GM21360 (cell line): ENCODE measurements around the gene PTEN.

ENCODE experiments used
- ATAC-seq: cut with Tn5 transposase; IDR thresholded peaks from one replicate; pipeline ENCODE4 v1.9.1; 2021; ENCODE audit warnings: mild to moderate bottlenecking, moderate library complexity; ENCODE audit not compliant: unreplicated experiment

PTEN gene

DNA sequence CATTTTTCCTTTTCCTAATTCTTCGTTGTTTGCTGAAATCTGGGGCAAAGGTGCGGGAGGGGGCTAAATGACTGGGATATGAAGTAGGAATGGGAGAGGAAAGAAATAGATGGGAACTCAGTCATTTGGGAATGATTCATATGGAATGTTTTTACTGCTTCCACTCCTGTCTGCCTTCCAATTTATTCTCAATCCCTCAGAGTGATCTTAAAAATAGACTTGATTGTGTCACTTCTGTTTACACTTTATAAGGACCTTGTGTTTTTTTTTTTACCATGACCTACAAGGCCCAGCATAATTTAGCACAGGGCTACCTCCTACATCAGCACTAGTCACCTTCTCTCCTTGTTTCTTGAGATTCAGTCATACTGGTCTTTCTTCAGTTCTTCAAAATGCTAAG is 97.9 kb downstream of the PTEN start:
- ATAC-seq = no peak

DNA sequence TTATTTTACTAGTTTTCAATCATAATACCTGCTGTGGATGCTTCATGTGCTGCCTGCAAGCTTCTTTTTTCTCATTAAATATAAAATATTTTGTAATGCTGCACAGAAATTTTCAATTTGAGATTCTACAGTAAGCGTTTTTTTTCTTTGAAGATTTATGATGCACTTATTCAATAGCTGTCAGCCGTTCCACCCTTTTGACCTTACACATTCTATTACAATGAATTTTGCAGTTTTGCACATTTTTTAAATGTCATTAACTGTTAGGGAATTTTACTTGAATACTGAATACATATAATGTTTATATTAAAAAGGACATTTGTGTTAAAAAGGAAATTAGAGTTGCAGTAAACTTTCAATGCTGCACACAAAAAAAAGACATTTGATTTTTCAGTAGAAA is 103.0 kb downstream of the PTEN start:
- ATAC-seq = no peak

DNA sequence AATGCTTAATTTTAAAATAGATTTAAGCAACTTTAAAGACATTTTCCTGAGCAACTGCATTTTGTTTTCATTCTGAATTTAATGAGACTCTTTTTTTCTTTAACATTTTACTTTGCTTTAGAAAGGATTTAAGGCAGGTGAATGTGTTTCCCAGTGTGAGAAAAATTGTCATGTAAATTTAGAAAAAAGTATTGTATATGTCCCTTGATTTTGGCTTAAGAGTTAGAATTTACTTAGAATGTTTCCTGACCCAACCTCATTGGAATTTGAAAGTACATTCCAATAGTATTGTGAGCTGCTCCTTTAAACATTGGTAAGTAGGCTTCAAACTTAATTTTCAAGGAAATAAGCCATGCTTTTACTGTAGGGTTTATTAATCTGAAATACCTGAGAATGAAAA is 110.2 kb downstream of the PTEN start:
- ATAC-seq = no peak

DNA sequence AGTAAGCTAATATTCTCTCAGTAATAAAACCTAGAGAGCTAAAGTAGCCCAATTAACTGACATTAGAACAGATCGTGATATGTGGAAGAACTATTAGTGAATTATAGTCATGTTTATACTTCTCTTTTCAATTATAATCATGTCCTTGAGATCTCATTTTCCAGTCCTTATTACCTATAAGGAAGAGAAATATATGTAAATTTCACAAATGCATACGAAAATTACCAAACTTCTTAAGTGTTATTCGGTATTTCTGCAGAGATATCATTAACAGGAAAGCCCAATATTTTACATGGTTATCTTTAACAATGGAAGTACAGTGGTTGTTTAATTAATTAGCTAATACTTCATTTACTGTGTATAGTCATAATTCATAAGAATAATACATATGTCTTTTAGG is 110.7 kb downstream of the PTEN start:
- ATAC-seq = no peak

DNA sequence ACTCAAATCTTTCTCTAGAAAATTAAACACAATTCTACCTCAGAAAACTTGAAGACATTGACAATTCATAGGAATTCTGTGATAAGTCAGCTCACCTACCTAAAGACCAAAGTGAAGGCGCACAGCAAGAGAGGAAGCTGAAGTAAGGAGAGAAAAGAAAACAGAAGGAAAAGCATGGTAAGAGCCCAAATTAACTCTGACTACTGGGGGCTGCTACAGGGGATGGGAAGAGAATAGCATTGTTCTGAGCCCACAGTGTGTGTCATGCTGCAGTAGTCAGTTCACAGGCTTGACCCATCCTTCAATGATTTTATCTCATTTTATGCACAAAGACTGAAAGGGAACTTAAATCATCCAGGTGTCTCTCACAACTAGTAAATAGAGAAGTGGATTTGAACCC is 111.3 kb downstream of the PTEN start:
- no peak for ATAC-seq

DNA sequence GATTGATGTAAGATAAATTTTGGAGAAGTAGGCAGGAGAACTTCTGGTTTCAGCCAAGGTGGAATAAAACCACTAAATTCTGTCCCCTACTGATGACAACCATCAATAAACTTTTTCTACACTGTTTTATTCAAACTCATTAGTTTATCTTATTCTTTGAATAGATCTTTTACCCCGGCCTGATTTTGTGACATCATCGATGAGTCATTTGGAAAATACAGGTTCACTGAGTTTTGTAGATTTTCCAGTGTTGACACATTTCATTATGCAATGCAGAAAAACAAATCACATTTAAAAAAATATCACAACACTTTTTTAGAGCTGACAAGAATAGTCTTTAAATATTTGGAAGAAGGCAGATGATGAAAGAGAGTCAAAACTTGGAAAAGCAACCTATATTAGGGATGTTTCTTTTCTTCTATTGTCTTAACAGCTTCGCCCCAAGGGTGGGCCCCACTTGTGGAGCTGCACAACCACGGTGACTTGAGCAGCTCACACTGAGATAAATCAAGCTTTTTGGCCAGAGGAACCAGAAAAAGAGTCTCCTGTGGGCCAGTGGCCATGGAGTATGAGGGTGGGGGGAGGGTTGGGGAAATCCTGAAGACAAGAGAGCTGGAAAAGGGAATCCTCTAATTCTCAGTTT is 112.8 kb downstream of the PTEN start:
- ATAC-seq = no peak

DNA sequence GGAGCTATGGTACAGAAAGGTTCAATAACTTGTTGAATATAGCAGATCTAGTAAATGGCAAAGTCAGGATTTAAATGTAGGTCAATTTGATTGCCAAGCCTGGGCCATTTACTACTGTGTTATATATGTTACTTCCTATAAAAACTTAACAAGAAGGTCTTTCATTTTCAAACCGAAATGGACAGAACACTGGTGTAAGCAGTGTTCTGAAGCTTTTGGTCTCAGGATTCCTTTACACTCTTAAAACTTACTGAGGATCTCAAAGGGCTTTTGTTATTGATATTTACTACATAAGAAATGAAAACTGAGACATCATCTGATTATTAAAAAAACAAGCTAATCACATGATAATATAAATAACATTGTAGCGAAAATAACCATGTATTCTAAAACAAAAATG is 114.7 kb downstream of the PTEN start:
- ATAC-seq = no peak

DNA sequence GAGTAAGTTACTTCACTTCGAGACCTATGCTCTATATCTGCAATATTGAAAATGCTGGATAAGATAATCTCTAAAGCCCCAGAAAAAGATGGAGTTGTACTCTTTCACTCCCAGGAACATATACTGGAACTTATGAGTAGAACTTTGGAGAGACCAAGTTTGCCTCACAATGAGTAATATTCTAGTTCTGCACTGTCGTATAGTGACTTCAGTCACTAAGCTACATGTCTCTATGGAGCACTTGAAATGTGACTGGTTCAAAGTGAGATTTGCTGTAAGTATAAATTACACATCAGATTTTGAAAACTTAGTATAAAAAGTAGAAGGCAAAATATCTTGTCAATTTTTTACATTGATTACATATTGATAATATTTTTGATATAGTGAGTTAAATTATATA is 116.4 kb downstream of the PTEN start:
- no peak for ATAC-seq

DNA sequence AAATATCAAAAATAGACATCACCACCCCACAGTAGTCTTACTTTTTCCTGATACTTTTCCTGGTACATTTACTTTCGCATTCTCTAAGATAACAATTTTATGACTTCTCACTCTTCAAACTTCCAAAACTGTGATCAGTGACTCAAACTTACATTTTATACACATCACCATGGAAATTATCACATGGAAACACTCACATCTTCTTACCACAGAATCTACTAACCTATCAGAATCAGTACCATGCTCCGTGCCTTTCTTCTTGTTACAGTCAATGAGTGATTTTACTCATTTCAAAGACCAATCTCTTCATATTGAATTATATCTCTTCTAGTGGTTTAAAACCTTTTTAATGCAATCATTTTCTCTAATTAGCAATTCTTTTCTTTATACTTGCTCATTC is 120.3 kb downstream of the PTEN start:
- no peak for ATAC-seq

DNA sequence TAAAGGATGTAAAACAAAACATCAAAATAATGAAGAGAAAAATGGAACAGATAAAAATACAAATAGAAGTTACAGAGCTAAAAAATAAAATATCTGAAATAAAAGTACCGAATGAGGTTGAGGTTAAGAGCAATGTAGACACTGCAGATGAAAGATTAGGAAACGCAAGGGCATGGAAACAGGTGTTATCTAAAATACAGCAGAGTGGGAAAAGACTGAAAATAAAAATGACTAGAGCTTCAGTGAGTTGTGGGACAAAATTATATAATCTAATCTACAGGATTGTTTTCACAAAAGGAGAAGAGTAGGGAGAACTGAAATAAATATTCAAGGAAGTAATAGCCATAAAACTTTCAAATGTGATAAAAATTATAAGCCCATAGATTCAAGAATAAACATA is 123.8 kb downstream of the PTEN start:
- ATAC-seq = no peak

DNA sequence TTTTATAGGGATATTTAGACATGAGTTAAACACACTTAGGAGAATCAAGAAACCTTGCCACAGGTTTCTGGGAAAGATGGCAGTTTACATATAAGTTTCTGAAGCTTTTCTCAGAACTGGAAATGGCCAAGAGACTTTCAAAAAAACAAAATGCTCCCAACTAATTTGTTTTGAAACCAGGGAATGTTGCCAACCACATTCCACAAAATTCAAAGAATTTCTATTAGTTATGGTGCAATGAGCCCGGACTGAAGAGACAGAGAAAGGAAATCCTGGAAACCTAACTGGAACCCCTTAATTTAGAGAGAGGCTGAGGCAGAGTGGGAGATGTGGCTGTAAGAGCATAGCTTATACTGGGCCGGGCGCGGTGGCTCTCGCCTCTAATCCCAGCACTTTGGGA is 128.5 kb downstream of the PTEN start:
- ATAC-seq = no peak

DNA sequence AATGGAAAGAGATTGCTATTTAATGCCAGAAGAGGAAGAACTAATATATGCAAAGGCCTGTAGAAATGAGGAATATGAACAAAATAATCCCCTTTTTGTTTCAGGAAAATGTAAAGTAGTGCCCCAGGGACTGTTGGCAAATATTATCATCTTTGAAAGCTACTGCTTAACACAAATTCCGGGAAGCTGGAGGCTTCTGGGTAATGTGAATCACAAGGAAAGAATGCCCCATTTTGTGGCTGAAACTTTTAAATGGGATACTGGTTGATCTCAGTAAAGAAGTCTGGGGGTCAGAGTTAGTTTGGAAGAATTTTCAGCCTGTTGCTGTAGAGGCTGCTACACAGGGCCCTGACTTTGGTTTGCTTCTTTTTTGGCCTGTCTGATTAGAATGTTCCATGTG is 141.0 kb downstream of the PTEN start:
- ATAC-seq = no peak

DNA sequence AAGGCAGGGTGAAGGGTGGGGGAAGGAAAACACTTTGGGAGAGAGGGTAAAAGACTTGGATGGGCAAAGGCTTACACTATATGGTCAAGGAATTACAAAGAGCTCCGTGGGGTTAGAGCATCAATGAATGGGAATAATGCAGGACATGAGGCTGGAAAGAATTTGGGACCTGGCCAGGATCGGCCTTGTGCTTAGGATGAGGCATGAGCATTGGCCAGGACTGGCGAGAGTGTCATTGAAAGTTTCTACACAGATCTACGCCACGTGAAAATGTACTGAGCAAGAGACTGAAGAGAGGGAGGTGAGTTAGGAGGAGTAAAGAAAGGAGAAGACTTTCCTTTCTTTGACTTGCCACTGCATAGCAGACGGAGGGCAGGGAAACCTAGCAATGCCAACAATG is 142.8 kb downstream of the PTEN start:
- no peak for ATAC-seq

DNA sequence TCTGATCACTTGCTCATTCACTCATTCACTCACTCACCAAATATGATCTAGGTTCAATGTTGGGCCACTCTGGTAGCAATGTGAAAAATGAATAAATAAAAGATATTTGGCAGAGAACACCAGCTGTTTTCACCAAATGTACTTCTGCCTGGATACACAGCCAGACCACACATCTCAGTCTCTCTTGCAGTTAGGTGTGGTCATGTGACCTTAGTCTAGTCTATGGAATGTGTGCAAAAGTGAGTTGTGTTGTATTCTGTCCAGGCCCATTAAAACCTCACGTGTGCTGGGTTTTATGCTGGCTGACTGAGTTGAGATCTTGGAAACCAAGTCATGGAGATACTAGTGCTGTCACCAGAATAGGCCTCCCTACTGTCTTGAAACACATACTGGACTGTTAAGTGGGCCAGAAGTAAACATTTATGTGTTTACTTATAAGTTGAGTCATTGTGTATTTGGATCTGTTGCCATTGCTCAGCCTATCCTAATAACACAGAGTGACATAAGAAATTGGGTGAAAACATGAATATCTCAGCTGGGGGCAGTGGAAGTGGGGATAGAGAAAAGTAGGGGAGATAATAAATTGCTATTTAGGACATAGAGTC is 145.5 kb downstream of the PTEN start:
- no peak for ATAC-seq

DNA sequence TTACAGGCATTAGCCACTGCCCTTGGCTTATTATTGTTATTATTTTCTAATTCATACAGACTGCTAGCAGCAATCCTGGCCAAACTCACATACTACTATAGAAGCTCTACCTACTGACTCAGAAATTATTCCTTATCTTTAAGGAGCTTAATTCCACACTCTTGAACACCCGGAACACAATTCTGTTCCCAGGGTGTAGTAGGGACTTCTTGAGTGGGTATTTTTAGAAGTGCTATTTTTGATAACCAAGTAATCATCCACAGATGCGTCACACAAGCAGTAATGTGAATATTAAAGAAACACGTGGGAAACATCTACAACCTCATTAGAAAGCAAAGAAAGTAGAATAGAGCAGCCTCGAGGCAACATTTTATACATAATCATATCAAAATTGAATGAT is 149.2 kb downstream of the PTEN start:
- ATAC-seq = no peak

DNA sequence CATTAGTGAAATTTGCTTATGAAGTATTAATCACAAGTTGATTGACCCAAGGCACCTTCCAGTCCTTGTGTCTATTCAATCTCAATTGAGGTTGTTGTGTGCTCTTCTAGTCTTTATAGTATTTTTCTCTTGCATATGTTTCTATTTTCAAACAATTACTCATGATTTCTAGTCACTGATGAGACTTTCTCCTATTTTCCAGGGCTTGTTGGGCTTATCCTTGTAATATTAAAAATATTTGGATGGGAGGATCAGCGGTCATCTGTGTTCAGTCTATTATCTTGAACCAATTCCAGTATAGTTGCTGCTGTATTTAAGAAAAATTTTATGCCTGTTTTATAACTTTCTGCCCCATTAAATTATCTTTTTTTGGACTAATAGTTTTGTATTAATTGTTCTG is 154.4 kb downstream of the PTEN start:
- no peak for ATAC-seq

DNA sequence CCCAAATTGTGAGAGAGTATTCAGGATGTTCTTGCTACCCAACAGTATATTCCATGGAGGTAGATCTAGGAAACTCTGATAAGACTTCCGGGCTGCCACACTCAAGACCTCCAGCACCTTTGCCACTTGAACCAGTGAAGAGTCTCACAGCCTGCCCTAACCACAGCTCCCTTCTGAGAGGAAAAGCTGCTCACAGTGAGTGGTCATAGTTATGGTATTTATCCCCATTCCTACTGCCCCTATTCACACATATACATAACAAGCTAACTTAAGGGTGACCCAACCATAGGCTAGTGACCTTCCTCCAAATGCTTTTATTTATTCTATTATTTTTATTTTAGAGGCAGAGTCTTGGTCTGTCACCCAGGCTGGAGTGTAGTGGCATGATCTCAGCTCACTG is 156.3 kb downstream of the PTEN start:
- ATAC-seq = no peak
